HG03175 (cell line): ENCODE results near the gene CHRNB1.

ENCODE experiments used
- ATAC-seq: cut with Tn5 transposase; IDR thresholded peaks from one replicate; pipeline ENCODE4 v1.9.1; 2021; ENCODE audit warnings: mild to moderate bottlenecking, moderate library complexity; ENCODE audit not compliant: unreplicated experiment

CHRNB1 gene

GRCh38 chr17:7415784-7416183, 29.1 kb upstream of the CHRNB1 start:
- no peak for ATAC-seq

DNA sequence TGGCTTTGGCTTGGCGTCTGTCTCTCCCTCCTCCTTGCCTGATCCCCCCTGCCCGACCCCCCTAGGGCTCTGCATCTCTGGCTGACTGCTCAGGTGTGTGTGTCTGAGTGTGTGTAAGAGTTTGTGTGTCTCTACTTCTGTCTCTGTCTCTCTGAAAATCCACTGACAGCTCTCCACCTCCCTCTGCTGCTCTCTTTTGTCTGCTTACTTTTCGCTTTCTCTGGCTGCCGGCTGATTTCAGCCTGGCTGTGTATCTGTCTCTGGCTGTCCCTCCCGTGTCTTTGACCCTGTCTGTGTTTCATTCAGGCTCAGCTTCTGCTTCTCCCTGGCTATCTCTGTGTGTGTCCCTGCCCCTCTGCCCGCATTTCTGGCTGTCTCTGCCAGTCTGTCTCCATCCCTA, 28.5 kb upstream of the CHRNB1 start:
- no peak for ATAC-seq

GRCh38 chr17:7417056-7417655, 27.7 kb upstream of the CHRNB1 start:
- no peak for ATAC-seq

GRCh38 chr17:7418472-7419152, 26.2 kb upstream of the CHRNB1 start:
- no peak for ATAC-seq

DNA sequence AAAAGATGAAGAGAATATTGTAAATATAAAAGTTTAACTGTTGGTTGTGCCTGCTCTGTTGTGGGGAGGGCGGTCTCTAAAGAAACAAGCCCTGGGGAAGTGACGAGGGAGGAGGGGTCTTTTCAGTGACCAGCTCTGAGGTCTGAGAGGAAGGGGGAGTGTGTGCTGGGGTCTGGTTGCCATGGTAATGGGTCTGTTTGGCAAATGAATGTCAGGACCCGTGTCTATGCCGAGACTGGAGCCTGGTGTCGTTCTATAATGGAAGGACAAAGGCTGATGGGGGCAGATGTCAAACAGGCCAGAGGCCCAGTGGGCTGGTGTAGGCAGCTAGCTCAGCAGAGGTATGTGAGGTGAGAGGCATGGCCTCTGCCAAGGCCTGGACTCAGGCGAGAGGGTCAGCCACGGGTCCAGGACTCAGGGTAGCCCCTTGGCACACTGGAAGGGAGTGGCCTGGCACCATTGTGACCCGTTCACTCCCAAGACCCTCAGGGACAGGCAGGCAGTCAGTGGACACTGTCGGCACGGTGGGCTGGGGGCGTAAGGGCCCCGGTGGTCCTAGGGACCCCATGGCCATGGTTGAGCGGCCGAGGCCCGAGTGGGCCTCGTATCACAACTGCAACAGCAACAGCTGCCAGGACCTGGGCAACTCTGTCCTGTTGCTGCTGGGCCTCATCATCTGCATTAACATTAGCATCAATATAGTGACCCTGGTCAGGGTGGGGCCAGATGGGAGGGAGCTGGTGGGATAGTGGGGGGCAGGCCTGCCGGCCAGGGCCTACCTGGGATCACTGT, 24.8 kb upstream of the CHRNB1 start, which contains the start of gene SPEM1:
TSS of gene SPEM1 (plus strand) at position 506 of the 792 bp plus-strand sequence. CDS start at position 567, 61 bp downstream.
- no peak for ATAC-seq

DNA sequence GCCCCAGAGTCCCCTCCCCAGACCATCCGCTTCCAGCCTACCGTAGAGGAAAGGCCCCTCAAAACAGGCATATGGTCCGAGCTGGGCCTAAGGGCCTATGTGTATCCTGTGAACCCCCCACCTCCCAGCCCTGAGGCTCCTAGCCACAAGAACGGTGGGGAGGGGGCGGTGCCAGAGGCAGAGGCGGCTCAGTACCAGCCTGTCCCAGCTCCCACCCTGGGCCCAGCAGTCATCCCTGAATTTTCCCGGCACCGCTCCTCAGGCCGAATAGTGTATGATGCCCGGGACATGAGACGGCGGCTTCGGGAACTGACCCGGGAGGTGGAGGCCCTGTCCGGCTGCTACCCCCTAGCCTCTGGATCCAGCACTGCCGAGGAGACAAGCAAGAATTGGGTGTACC, 23.7 kb upstream of the CHRNB1 start:
- ATAC-seq: no peak

DNA sequence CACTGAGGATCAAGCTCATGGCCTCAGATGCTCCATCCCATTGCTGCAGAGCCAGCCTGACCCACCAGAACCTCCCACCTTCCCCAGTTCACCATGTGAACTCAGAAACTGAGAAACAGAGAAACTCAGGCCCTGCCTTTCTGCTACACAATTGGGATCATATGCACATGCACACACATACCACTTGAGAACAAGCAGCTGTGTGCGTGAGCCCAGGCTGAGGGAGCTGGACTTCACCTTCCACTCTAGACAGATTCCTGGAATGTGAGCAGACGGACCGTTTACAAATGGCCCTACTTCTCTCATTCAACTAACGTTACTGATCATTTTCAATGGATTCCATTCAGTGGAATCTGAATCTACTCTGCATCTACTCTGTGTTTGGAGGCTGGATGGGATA, 21.2 kb upstream of the CHRNB1 start:
- no peak for ATAC-seq

GRCh38 chr17:7425316-7425715, 19.5 kb upstream of the CHRNB1 start, which contains the start of gene SPEM2:
SPEM2 (plus strand) TSS chr17:7425616; CDS start chr17:7425689, 73 bp downstream.
- no peak for ATAC-seq

DNA sequence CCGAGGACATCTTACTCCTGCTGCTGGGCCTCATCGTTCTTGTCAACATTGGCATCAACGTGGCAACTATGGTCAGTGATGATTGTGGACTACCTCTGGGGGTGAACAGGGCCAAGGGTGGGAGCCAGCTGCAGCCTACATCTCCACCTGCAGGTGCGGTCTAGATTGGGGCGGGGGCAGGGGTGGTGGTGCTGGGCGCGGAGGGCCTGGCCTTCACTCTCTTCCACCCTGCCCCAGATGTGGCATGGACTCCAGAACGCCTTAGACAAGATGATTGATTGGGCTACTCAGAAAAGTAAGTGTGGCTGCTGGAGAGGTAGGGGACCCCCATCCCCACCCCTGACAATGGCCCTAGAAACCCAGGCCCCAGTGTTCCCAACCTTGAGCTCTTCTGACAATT, 19.1 kb upstream of the CHRNB1 start:
- no peak for ATAC-seq

GRCh38 chr17:7426203-7426863, 18.5 kb upstream of the CHRNB1 start:
- ATAC-seq: no peak

- ATAC-seq: no peak
Observed at GRCh38 chr17:7426896-7427489, 17.9 kb upstream of the CHRNB1 start.

DNA sequence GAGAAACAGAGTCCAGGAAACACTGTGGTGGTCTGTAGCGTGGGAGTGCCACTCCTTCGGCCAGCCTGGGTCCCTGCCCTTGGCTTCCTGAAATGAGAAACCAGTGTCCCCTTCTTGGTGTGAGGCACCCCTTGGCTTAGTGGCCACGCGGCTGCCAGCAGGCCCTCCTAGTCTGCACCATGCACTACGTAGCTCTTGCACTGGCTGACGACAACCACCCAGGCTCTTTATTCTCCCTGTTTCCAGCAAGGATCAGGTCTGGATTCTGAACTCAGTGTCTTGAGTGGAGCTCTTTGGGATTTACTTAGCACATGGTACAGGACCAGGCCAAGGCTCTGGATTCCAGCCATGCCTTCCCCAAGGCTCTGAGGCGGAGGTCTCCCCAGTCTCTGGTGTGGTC, 17.3 kb upstream of the CHRNB1 start:
- ATAC-seq: no peak

- ATAC-seq: no peak
Observed at GRCh38 chr17:7428557-7428956, 16.3 kb upstream of the CHRNB1 start, which contains the start of gene SPEM3. SPEM3 (plus strand) TSS chr17:7428857; CDS start chr17:7428903, 46 bp downstream.

DNA sequence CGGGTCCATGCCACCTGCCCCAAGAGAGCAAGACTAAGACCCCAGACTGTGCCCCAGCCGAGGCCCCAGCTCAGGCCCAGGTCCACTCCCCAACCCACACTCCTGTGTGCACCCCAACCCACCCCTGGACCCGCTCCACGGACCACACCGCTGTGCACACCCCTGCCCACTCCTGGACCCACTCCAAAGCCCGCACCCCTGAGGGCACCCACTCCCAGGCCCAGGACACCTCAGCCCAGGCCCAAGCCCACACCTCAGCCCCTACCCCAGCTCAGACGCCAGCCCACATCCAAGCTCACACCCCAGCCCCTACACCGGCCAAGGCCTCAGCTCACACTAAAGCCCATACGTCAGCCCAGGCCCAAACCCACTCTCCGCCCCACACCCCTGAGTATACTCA, 15.1 kb upstream of the CHRNB1 start:
- ATAC-seq: no peak

DNA sequence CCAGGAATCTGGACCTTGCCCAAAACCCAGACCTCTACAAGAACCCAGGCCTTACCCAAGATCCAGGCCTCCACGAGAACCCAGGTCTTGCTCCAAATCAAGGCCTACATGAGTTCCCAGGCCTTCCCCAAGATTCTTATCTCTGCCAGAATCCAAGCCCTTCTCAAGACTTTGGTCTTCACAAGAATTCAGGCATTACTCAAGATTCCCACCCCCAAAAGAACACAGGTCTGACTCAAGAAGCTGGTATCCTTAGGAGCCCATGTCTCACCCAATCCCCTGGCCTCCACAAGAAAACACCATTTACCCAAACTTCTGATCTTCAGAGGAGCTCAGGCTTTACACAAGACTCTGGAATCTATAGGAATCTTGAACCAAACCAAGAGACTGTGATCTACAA, 13.6 kb upstream of the CHRNB1 start:
- ATAC-seq: no peak

DNA sequence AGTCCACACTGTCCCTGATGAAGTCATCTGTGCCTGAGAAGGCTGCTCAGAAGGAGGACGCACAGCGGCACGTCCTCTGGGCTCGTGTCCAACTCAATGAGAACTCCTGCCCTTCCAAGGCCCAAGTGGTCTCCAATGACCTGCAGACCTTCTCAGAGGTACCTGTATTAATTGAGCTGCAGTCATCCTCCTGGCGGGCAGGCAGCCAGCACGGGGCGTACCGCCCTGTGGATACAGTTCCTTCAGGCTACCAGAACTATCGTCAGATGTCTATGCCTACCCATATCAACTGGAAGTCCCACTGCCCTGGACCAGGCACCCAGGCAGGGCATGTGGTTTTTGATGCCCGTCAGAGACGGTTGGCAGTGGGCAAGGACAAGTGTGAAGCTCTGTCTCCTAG, 12.6 kb upstream of the CHRNB1 start:
- ATAC-seq: no peak

GRCh38 chr17:7435676-7436555, 8.9 kb upstream of the CHRNB1 start:
- ATAC-seq: peak; percentile 27

GRCh38 chr17:7436556-7437368, 8.1 kb upstream of the CHRNB1 start:
- ATAC-seq: peak; percentile 39

DNA sequence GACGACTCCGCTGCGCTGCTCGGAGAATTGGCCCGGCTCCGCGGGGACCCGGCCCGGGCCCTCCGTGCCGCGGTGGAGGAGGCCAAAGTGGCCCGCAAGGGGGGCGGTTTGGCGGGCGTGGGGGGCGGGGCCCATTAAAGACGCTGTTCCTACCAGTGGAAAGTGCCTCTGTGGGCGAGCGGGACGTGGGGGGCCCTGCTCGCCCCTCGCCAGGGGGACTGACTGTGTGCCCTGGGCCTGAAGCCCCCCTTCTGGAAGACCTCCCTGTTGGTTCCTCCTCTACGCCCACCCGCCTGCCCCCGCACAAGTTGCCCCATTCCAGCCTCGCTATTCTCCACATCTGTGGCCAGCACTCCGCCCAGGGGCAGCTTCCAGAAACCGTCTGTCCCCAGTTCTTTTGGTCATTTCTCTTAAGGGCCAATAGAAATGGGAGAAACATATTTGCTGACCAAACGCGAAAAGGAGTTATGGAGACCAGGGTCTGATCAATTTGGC, 7.4 kb upstream of the CHRNB1 start:
- ATAC-seq: no peak
